Endothelial cell of umbilical vein (primary cell): Measurements from ENCODE around the gene TM4SF4.

Source experiments
- EZH2 ChIP-seq: IDR thresholded peaks from 2 replicates; pipeline ENCODE4 v1.6.1; 2012; ENCODE audit warnings: borderline replicate concordance, low read depth, mild to moderate bottlenecking, moderate library complexity, low read length, inconsistent platforms; ENCODE audit not compliant: severe bottlenecking
- MAX ChIP-seq: IDR thresholded peaks from 2 replicates; pipeline ENCODE4 v1.6.1; 2011; ENCODE audit not compliant: insufficient read depth, insufficient read length
- POLR2A ChIP-seq: IDR thresholded peaks from 2 replicates; pipeline ENCODE4 v1.6.1; 2012; ENCODE audit warnings: low read depth, mild to moderate bottlenecking, control low read depth, low read length
- POLR2AphosphoS5 ChIP-seq: IDR thresholded peaks from 2 replicates; pipeline ENCODE4 v1.6.1; 2012; ENCODE audit warnings: low read depth, mild to moderate bottlenecking, control low read depth, low read length, moderate library complexity; ENCODE audit not compliant: insufficient read depth

GRCh38 chr3:149468504-149469212 lies 5.8 kb upstream of the TM4SF4 start:
- no peak for TF ChIP-seq POLR2A
- no peak for TF ChIP-seq MAX
- no peak for TF ChIP-seq POLR2AphosphoS5
- no peak for TF ChIP-seq EZH2
